ENCODE data around the gene ENTR1. TPM values are rescaled to one million over a fixed set of nuclear protein-coding genes. Genes with fewer than 3 reads are reported as not detected.

The ENTR1 gene
- total and polyA plus RNA-seq, 2 donors (not counting 1 experiment from before 2014, with no cell fraction given): 77.7 to 86.3 TPM

- Histone ChIP-seq H2AFZ (ENCODE audit: insufficient read depth, low read depth, low read length, poor library complexity, severe bottlenecking) (no peak overlapping the region), H3K4me1 (ENCODE audit: control insufficient read depth in 2 of 2, insufficient read depth in 2 of 2, low read length in 2 of 2) (peaks cover 4 to 9% of the 10 kb centered on the region in 2 donors), H3K9me3 (ENCODE audit: control extremely low read depth in 1 of 3, control insufficient read depth in 2 of 3, insufficient read depth in 1 of 3, low read length in 2 of 3) (no peaks in the 10 kb centered on the region), H3K27me3 (replicated peaks in 1 of 4; ENCODE audit: control extremely low read depth in 1 of 4, control insufficient read depth in 3 of 4, insufficient read depth in 4 of 4, low read length in 3 of 4) (no peaks in the 10 kb centered on the region), H3K79me2 (ENCODE audit: control insufficient read depth, insufficient read depth, low read length) (peaks cover 4% of the 10 kb centered on the region), H3K4me2 (replicated peaks; ENCODE audit: low read depth, low read length, poor library complexity, severe bottlenecking) (no peak overlapping the region), H3K9ac (ENCODE audit: low read length) (no peak overlapping the region), H3K27ac (ENCODE audit: low read length in 2 of 2) (no peak overlapping the region), H4K20me1 (ENCODE audit: control insufficient read depth, insufficient read depth, low read length, poor library complexity, severe bottlenecking) (peaks cover 19% of the 10 kb centered on the region), H3K36me3 (replicated peaks in 1 of 2; ENCODE audit: control extremely low read depth in 1 of 2, control insufficient read depth in 1 of 2, extremely low read depth in 1 of 2, insufficient read depth in 2 of 2, low read length in 1 of 2) (peaks cover 6 to 55% of the 10 kb centered on the region in 2 experiments), H3K4me3 (ENCODE audit: control extremely low read depth in 1 of 5, extremely low read depth in 1 of 5, insufficient read depth in 1 of 5, low read depth in 2 of 5, low read length in 4 of 5) (no peak overlapping the region)
- Mint-ChIP-seq H3K4me1 (peaks cover 5% of the 10 kb centered on the region), H3K9me3 (ENCODE audit: insufficient read depth) (no peaks in the 10 kb centered on the region), H3K27ac (no peak overlapping the region), H3K4me3 (no peak overlapping the region), H3K27me3 (no peaks in the 10 kb centered on the region)
- ATAC-seq (ENCODE audit: low read depth) (no peak), DNase-seq (no peak)
- POLR2A ChIA-PET: no interaction called here
- intact Hi-C loops (cut with micrococcal nuclease): no loop called here
- WGBS (ENCODE audit: insufficient coverage): 95% methylated on average over 20 of the region's 20 CpGs
- CTCF ChIA-PET: no interaction called here
- no peak for TF ChIP-seq CTCF (IDR thresholded peaks at IDR 0.05)
- TF ChIP-seq EZH2 (IDR thresholded peaks at IDR 0.05; ENCODE audit: borderline replicate concordance, insufficient read depth, low read depth, low read length, poor library complexity, severe bottlenecking): no peak
These were observed 33.7 kb upstream of the ENTR1 start for GRCh38 chr9:136444102-136444501.

- H3K27me3 Mint-ChIP-seq: no peaks in the 10 kb centered on the region
- ChIA-PET POLR2A (interaction anchor here (0.6 kb wide), 1 partner anchor 57 kb away, joined by 3 read pairs; no protein-coding TSS in a partner anchor), CTCF (no interaction called here)
- no peak overlapping the region for H3K27ac ChIP-seq (ENCODE audit: low read length in 2 of 2)
- 100% methylated on average over 6 of the region's 7 CpGs for whole genome bisulfite sequencing (ENCODE audit: insufficient coverage)
- H3K4me2 ChIP-seq (replicated peaks; ENCODE audit: low read depth, low read length, poor library complexity, severe bottlenecking): no peak overlapping the region
- H3K9ac ChIP-seq (ENCODE audit: low read length): no peak overlapping the region
- H3K9me3 Mint-ChIP-seq (ENCODE audit: insufficient read depth): no peaks in the 10 kb centered on the region
- H3K4me3 ChIP-seq (ENCODE audit: control extremely low read depth in 1 of 5, extremely low read depth in 1 of 5, insufficient read depth in 1 of 5, low read depth in 2 of 5, low read length in 4 of 5): no peak overlapping the region
- ATAC-seq (ENCODE audit: low read depth): no peak
- no peaks in the 10 kb centered on the region for H3K27me3 ChIP-seq (replicated peaks in 1 of 4; ENCODE audit: control extremely low read depth in 1 of 4, control insufficient read depth in 3 of 4, insufficient read depth in 4 of 4, low read length in 3 of 4)
- intact Hi-C loops (cut with micrococcal nuclease): no loop called here
- H3K79me2 ChIP-seq (ENCODE audit: control insufficient read depth, insufficient read depth, low read length): peaks cover 9% of the 10 kb centered on the region
- H2AFZ ChIP-seq (ENCODE audit: insufficient read depth, low read depth, low read length, poor library complexity, severe bottlenecking): no peak overlapping the region
- no peak overlapping the region for H3K27ac Mint-ChIP-seq
- peaks cover 23% of the 10 kb centered on the region for H4K20me1 ChIP-seq (ENCODE audit: control insufficient read depth, insufficient read depth, low read length, poor library complexity, severe bottlenecking)
- TF ChIP-seq EZH2 (IDR thresholded peaks at IDR 0.05; ENCODE audit: borderline replicate concordance, insufficient read depth, low read depth, low read length, poor library complexity, severe bottlenecking): no peak
- TF ChIP-seq CTCF (IDR thresholded peaks at IDR 0.05): no peak
- H3K4me1 ChIP-seq (ENCODE audit: control insufficient read depth in 2 of 2, insufficient read depth in 2 of 2, low read length in 2 of 2): peaks cover 4 to 9% of the 10 kb centered on the region in 2 donors
- no peak overlapping the region for H3K4me3 Mint-ChIP-seq
- DNase-seq: no peak
- H3K4me1 Mint-ChIP-seq: peaks cover 6% of the 10 kb centered on the region
- H3K9me3 ChIP-seq (ENCODE audit: control extremely low read depth in 1 of 3, control insufficient read depth in 2 of 3, insufficient read depth in 1 of 3, low read length in 2 of 3): no peaks in the 10 kb centered on the region
- H3K36me3 ChIP-seq (replicated peaks in 1 of 2; ENCODE audit: control extremely low read depth in 1 of 2, control insufficient read depth in 1 of 2, extremely low read depth in 1 of 2, insufficient read depth in 2 of 2, low read length in 1 of 2): peaks cover 2 to 51% of the 10 kb centered on the region in 2 experiments
These were observed 33.3 kb upstream of the ENTR1 start for GRCh38 chr9:136443687-136444086.

All from B cell (primary cell).